GM19238 (cell line): ENCODE results near the gene AMOTL2.
A peak's percentile ranks its signal among the peaks of the same experiment; 100 is the strongest.

Experiments
- DNase-seq: peaks from one replicate; pipeline ENCODE4 v3.0.0; 2011; ENCODE audit warnings: low spot score; ENCODE audit not compliant: insufficient read length

Gene AMOTL2

DNA sequence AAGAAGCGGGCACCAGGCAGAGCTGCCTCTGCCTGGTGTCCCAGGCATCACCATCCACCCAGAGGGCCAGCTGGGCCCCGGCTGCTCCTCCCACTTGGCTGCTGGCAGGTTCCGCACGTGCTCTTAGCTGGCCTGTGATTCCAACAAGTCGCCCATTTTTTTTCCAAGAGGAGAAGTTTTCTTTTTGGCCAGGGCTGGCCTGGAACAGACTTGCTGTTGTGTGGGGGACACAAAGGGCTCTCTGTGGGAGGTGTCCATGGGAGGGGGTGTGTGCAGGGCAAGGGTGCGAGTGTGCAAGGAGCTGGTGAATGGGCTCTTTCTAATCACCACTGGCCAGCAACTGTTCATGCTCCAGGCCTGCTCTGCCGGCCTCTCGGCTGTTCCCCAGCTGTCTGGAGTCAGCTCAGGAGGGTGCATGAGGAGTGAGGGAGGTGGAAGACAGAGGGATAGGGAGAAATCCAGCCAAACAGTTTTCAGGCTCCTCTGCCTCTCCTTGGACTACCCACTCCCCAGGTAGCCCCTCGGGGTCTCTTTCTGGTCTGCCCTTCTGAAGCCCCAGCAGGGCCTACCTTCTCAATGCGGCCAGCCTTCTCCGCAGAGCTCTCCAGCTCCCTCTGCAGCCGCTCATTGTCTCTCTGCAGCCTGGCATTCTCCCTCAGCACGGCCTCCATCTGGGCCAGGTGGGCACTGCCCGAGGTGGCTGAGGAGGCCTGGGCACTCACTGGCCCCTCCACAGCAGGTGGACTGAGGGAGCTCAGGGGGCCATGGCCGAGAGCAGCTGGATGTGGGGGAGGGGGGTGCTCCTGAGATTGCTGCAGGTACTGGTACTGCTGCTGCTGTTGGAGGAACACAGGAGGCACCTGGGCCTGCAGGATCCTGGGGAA is 7.1 kb downstream of the AMOTL2 start:
- no peak for DNase-seq

DNA sequence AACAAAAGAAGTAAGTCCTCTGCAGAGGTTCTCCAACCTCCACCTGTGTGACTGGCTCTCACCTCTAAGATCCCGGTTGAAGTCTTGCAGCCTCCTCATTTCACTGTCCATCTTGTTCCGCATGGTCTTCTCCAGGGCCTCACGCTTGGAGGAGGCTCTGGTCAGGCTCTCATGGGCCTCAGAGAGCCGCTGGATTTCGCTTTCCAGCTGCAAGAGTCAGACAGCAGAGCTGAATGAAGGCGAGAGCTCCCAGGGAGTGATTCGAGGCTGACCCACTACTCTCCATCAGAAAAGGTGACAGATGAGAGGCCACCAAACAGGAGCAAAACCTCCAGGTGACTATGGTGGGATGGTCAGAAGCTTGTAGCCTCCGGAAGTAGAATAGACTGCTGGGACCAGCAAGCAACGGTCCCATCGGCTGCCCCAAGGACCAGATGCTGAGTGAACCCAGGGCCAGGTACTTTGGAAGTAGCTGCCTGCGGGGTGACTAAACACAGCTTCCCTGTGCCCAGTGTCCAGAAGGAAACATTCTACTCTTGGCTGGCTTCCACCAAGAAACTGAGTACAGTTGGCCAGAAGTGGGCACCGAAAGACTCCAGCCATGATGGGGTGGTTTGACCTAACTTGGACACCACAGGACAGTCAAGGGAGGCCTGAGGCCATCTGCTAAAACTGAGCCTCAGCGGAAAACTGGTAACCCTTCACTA is 7.9 kb downstream of the AMOTL2 start:
- no peak for DNase-seq

DNA sequence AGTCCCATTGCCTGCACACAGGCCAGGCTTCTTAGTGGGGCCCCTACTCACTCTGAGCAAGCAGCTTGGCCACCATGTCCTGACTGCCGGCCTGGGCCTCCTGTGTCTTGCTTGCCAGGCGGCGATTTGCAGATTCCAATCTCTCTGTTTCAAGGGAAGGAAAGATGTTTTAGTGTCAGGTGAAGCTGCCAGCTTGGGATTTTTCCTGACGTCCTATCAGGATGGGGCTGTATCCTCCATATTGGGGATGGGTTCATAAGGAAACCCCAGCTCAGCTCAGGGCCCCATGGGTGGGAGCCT is 8.5 kb downstream of the AMOTL2 start:
- DNase-seq: no peak

DNA sequence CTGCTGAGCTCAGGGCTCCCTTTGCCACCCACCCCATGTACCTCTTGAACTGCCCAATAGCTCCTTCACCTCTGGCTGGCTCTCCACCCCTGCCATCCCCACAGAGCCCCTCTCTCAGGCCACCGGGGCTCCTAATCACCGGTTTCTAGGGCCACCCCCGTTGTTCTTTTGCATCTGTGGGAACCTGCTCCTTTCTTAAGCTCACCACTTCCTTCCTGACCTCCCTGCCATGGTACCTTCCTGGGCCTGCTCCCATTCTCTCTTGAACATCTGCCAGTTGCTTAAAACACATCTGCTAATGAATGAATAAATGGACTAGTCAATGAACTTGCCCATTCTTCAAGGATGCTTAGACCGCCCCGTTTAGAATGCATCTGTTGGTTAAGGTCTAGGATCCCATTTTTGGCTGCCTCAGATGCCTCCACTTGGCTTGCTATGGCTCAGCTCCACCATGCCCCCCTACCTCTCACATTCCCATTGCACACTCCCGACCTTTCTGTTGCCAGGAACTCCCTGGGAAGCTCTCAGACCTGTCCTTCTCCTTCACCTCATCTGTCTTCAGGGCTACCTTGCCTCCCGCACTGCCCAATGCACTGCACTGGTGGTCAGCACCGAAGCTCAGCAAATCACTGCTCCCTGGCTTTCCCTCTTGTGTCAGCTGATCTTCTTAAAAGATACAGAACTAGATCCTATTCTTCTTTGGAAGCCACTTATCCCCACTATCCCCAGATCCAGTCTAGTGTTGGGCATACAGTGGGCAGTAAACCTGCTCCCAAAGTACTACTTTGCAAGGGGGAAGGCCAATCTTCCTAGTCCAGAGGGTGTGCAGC is 9.1 kb downstream of the AMOTL2 start:
- no peak for DNase-seq

DNA sequence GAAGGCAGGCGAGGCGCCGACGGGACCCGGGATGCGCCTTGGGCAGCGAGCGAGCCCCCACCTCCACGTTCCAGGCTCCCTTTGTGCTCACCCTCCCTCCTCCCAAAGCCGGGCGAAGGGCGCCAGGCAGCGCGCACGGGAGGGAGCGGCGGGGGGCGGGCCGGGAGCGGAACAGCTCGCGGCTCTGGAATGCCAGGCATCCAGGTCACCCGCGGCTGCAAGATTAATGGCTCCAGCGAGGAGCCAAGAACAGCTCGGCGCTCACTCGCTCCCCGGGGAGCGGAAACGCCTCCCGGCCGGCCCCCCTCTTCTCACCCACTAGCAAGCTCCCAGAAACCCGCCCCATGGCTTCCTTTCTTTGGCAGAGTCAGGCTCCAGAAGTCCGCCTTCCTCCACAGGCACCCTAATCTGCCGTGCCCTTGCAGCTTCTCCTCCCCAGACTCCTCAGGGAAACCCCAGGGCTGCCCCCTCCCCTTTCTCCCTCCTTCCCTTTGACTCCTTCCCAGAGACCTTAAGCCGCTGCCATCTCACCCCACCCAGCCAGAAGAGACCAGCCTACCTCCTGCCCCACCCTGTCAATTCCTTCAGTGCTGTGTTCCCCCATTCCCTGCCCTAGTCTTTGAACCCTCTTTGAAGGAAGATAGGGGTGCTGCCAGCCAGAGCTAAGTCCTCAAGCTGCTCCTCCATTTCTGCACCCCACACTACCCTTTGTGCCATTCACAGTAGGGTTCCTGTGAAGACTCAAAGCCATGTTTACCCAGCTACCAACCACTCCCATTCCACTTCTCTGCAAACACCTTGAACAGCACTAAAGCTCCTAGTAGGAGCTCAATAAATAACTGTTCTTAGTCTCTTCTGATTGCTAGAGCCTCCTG is 9.9 kb downstream of the AMOTL2 start:
- DNase-seq: no peak

DNA sequence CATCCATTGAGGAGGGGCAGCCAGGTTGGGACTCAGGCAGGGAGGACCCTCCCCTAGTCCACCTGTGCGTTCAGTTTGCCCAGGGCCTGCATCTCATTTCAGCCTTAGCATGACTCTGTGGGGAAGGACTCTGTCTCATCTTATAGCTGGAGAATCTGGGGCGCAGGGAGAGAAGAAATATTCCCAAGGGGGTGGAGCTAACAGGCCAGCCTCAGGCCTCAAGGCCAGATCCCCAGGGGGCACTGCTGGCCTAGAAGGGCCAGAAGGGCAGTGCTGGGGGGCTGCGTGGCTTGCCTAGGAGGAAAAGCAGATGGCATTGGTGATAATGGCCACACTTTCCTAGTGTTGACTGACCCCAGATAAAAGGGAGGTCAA is 10.9 kb downstream of the AMOTL2 start:
- no peak for DNase-seq

DNA sequence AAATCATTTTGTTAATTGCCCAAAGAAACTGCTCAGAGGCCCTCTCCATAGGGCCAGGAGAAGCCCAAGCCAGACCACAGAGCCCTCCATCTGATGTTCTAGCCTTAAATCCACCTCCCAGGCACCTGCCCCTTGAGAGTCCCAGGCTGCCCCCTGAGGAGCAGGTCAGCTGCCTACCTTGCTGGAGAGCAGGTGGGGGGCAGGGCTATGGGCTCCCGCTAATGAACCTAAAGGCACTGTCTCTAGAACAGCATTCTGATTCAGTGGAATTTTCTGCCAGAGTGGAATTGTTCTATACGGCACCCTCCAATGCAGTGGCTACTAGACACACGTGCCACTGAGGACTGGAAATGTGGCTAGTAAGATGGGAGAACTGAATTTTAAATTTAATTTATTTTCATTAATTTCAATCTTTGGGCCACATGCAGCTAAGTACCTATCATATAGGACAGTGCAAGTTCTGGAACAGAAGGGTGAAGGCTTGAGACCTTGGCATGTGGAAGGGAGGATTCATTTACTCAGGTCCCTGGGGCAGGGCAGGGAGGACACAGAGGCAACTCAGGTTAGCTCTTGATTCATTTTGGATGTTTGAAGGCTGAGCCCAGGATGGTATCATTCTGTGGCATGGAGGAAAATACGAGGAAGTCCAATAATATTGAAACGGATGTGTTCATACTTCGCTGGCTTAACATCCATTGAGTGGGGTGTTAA is 11.4 kb downstream of the AMOTL2 start:
- DNase-seq: no peak

DNA sequence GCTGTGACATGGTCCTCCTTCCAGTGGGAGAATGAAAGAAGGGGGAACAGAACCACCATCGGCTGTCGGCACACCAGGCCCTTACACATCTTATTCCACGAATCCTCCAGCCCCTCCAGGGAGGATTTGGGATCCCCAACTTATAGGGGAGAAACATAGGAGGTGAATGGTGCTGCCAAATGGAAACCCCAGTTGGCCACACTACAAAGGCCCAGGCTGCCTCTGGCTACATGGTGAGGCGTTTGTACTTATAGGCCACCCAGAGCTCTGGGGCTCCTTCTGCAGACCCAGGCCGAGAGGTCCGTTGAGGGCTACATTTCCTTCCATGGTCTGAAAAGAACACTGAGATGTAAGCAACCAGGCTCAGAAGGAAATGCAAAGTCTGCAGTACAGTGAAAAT is 12.0 kb downstream of the AMOTL2 start:
- no peak for DNase-seq

DNA sequence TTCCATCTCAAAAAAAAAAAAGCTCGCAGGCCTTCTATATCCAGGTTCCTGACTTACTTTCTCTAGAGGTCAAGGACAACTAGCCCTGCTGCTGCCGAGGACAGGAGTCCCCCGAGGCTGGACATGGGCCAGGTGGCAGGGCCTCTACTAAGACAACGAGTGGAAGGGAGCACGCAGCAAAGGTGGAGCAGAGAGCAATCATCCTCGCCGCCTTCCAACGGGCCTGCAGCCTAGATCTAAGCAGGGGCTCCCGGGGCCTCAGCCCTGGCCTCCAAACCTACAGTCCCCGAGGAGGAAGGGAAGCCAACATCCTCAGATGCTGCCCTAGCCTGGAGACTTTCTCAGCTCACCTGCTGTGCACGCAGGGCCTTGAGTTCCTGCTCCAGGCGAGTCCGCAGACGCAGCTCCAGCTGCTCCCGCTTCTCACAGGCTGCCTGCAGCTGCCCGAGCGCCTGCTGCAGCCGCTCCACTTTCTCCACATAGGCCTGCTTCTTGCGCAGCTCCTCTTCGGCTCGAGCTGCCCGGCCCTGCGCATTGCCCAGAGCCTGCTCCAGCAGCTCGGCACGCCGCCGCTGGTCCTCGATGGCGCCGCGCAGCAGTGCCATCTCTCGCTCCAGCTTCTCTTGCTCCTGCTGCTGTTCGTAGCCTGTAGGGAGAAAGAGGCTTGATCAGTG is 12.9 kb downstream of the AMOTL2 start:
- DNase-seq: no peak

DNA sequence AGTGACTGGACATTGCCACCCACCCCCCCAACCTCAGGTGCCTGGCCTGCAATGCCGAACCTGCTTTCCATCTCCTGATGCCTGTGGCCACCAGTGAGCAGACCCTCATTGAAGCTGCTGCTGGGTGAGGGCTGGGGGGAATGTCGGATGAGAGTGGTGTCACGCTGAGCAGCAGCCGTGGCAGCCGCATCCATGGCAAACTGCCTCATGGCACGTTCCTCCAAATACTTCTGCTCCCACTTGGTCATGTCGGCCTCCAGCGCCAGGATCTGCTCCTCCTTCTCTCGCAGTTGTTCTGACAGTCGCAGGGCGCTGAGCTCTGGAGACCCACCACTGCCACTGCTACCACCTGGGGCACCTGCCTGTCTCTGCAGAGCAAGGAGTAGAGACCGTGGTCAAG is 14.2 kb downstream of the AMOTL2 start:
- DNase-seq: no peak

DNA sequence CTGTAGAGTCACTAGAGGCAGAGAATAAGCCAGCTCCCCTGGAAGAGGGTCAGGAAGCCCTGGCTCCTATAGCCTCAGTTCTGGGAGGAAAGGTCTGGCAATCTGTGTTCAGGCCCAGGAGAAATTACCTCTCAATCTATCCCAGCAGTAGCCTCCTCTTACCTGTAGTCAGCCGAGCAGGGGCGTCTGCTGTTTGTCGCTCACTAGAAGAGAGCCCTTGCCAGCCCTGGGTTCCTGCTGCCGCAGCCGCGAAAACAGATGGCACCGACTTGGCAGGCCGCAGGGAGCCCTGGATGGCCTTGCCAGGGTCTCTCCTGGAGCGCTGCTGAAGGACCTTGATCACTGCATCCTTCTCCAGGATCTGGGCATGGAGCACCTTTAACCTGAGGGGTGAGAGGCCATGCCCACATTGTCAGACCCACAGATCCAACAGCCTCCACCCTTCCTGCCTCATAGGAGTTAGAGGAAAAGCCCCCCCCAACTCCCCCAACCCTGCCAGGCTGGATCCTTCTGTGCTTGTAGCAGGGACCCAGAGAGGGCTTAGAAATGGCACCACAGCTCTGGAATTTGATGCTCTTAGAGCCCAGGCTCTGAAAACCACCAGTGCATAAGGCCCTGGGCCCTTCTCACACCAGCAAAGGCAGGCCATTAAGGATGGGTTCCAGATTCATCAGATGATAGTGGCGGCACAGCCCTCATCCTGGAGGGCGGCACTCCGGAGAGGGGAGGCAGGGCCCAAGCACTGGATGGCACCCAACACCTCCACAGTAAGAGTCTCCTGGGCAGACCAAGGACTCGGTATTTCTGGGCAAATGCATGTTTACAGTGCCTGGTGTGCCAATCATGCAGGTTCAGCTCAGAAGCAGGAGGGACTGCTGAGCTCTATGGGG is 14.9 kb downstream of the AMOTL2 start:
- DNase-seq: no peak

DNA sequence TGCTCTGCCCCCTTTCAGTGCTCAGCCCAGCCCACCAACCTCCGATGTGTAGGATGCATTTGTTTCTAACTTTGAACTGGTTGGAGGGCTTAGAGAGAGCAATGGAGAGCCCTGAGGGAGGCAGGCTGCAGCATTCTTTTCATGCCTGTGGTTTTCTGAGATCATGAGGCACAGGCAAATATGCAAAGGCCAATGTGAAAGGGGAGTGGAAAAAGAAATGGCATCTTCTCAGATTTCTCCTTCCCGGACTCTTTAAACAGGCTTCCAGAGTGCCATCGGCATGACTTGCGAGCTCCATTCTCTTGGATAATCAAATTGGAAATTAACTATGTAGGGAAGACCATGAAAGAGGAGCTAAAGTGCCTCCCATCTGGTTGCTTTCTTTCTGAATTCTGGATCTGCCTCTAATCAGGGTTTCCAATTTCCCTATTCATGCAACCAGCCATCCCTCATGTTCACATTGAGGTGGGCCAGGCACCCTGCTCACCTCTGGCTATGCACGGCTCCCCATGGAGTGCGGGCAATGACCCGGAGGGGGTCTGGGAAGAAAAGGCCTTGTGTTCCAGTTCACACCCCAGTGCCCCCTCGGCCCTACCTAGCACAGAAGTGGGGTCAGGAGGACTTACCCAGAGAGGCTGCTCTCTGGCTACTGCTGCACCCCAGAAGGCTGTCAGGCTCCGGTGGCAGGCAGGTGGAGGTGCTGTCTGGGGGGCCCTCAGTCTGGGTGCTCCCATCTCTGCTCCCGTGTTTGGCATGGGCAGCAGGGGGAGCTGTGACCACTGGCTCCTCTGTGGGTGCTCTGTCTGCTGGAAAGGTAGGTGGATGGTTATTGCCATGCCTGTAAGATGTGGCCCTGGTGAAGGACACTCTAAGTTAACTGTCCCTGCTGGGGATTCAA is 16.1 kb downstream of the AMOTL2 start:
- peak; percentile 48 for DNase-seq

DNA sequence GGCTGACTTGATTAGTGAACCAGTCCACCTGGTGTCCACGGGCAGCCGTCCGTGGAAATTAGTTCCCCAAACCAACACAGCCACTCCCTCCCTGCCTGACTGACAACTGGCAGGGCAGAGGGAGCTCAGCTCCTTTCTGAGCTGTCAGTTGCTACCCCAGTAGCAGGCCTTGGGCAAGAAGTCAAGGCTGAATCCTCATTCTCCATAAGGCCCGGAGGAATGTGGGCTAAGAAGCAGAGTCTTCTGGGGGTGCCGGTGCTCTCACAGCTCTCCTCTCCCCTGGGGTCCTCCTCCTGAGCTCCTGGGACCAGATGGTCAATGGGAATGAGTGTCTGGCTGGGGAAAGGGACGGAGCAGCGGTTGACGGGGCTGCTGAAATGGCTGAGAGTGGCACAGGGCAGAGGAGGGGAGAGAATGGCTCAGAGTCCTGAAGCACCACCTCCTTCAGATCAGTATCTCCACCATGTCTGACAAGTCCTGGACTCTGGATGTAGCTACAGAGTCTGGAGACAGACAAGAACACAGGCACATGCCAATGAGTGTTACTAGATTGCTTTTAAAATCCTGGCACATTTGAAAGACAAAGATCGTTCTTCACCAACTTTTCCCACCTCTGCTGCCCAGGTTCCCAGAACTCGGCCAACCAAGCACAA is 16.9 kb downstream of the AMOTL2 start:
- no peak for DNase-seq

DNA sequence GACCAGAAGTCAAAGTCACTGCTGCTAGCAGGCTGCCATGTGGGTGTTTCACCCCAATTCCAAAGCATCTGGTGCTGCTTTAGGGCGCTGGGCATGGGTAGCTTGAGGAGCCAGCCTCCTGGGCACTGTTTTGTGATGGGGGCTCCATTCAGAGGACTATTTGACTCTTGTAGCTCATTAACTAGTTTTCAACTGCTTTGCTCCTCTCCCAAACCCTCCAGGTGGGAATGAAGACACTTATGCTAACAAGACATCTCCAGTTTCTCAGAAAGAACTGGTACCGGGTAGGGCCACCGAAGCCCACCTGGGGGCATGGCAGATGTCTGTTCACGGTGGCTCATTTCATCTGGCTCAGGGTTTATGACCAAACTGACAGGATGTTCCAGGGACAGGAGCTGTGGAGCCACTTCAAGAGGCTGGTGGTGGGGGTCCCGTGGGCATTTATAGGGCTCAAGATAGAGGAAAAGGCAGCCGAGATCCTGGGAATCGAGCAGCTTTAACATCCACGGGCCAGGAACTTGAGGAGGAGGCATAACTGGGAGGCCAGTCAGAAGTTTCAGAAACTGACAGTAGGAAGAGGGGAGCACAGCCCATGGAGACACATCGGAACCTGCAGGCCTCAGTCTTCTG is 17.7 kb downstream of the AMOTL2 start:
- DNase-seq: no peak

DNA sequence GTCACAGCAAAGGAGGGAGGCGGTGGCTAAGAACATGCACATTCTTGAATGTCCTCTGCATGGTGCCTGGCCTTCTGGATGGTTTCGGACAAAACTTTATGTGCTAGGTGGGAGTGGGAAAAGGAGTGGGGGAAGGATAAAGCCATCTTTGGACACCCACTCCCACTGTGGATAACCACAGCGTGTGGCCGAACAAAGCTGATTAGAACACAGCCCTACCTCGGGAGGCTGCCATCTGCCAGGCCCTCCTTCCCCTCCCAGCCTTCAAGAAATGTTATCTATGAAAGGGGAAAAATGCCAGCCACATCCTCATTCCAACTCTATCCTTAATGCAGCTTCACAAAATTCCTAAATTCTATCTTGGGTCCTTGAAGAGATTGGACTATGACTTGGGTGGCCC is 18.8 kb downstream of the AMOTL2 start:
- no peak for DNase-seq

DNA sequence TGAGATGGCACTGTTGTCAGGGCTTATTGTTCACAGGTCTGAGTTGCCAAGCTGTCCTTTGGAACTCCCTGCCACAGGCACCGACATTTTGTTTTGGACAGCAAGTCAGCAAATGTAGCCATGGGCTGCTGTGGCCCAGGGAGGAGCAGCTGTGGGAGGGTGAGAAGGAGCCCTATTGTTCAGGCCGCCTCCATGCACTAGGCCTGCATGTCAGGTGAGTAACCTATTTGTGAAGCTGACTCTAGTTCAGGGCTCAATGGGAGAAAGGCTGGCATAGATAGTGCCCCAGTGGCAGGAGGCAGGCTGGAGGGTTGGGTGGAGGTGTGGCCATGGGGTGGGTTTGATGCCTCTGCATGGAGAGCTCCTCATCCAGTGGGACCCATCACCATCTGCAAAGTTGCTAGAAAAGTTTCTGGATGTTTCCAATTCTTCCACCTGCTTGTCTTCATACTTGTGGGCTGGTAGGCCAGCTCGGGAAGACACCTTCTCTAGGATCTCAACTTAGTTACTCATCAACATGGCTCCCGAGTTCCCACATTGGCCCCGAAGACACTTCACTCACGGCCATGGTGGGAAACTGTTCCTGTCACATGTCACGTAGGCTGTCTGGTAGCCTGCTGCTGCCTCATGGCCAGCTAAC is 19.5 kb downstream of the AMOTL2 start:
- DNase-seq: no peak
